ENCODE data around the gene BAIAP3.

Gene BAIAP3

GRCh38 chr16:1366712-1367299, 33.4 kb downstream of the BAIAP3 start:
- DNase-seq (ENCODE audit: low spot score): no peak

DNA sequence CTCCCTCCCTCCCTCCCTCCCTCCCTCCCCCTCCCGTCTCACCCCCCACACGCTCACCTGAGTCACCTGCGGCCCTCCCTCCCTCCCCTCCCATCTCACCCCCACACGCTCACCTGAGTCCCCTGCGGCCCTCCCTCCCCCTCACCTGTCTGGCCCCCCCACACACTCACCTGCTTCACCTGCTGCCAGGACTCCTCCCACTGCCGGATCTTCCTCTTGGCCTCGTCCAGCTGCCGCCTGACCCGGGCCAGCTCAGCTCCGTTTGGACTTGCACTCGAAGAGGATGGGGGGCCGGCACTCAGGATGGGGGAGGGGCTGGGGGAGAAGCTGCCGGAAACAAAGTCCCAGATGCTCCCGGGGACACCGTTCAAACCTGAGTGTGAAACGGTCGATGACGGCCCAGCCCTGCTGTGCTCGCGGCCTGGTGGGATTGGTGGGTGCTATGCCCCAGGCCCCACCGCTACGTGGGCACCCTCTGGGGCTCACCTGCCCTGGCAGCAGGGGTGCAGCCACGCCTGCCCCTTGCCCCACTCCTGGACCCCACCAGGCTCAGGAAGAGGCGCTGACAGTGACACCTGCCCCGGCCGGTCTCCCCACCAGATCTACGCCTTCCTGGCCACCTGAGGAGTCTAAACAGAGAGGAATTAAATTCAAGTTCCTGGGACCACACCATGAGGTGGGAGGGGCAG, 34.2 kb downstream of the BAIAP3 start:
- no peak for DNase-seq (ENCODE audit: low spot score)

DNA sequence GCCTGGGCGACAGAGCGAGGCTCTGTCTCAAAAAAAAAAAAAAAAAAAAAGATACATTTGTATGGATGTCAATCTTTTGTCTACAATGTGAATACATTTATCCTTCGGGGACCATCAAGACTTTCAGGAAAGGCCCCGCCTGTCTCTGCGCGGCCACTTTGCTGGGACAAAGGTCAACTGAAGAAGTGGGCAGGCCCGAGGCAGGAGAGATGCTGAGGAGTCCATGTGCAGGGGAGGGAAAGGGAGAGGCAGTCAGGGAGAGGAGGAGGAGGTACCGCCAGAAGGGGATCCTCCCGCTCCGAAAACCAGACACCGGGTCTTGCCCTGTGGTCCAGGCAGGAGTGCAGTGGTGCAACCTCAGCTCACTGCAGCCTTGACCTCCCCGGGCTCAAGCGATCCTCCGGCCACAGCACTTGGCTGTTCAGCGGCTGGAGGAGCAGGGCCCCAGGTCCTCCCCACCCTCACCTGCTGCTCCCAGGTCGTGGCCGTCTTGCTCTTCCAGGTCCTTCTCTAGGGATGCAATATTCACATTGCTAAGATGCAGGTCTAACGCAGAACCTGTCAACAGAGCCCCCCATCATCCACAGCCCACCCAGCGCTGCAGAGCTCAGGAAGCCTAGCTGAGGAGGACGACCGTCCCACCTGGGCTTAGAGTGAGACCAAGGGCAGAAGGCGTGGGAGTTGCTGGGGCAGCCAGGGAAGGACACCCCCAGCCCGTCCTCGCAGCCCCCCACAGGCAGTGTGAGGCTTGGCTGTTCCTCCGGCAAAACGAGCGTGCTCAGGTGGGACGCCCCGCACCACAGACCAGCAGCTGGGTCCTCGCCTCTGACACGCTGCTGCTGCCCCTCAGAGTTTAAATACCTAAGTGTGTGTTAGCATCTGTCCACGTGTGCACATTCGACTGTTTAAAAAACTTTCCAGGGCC, 37.9 kb downstream of the BAIAP3 start:
- DNase-seq (ENCODE audit: low spot score): no peak

DNA sequence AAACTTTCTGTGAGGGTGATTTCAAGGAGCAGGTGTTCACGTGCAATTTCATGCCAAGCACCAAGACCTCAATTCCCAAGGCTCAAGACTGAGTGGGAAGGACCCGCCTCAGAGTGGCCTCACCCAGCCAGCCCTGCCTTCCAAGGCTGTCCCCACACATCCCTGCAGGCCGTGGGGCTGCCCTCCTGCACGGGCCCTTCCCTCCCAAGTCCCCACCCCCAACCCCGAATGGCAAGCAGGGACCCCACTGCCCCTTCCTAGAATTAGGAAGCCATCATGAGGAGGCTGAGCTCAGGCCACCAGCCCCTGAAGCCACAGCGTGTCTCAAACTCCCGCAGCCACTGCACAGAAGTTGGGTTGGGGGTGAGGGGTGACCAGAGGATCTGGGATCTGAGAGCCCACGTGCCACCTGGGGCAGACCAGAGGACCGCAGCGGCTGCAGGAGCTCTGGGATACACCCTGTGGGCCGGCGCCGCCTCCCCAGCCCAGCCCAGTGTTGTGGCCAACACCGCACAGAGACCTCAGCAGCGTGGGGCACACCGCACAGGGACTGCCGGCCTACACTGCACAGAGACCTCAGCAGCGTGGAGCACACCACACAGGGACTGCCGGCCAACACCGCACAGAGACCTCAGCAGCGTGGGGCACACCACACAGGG, 39.0 kb downstream of the BAIAP3 start:
- no peak for DNase-seq (ENCODE audit: low spot score)

DNA sequence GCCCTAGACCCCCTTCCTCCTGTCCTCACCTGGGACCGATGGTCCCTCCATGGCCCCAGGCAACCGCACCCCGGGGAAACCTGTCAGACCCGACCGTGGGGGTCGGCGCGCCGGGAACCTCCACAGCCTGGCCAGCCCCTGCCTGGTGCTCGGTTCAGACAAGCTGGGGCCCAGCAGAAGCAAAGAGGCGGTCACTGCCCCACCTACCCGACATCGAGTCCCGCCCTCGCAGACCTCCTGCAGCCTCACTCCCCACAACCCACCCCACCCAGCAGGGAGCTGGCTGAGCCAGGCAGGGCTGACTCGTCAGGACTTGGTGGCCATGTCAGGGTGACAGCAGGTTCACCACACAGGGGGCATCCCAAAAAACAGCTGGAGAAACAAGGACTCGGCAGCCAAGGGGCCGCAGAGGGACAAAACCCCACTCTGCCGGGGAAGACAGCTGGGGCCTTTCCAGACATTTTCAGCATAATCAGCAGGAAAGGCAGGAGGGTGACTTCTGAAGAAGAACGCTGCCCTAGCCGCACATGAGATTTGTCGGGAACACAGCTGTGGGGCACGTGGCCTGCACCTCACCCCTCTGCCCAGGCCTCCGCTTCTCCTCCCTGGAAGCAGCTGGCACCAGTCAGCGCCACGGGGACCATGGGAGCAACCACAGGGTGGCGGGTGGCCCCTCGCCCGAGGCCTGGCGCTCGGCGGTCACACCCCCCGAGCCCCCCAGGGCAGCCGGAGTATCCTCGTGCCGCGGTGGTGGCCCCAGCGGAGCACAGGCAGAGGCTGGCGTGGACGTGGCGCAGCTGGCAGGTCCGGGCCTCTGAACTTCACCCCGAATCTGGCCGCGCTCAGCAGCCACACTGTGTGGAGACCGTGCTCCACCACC, 41.2 kb downstream of the BAIAP3 start:
- DNase-seq (ENCODE audit: low spot score): no peak

DNA sequence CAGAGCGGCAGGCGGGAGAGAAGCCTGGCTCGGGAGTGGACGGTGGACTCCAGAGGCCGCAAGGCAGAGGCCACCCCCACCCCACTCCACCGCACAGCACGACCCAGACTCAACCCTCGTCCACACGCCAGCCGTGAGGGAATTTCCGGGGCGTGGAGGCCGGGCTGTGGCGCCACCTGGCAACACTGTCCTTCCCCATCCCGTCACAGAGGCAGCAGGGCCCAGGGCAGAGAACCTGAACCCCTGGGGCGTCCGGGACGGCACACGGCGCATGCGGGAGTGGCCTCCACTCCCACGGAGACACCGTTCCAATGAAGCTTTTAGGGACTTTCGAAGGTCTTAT, 41.8 kb downstream of the BAIAP3 start:
- DNase-seq (ENCODE audit: low spot score): no peak

- DNase-seq (ENCODE audit: low spot score): no peak
Observed at GRCh38 chr16:1375741-1376410, 42.4 kb downstream of the BAIAP3 start.

- DNase-seq (ENCODE audit: low spot score): no peak
Observed at GRCh38 chr16:1377406-1378010, 44.1 kb downstream of the BAIAP3 start.

DNA sequence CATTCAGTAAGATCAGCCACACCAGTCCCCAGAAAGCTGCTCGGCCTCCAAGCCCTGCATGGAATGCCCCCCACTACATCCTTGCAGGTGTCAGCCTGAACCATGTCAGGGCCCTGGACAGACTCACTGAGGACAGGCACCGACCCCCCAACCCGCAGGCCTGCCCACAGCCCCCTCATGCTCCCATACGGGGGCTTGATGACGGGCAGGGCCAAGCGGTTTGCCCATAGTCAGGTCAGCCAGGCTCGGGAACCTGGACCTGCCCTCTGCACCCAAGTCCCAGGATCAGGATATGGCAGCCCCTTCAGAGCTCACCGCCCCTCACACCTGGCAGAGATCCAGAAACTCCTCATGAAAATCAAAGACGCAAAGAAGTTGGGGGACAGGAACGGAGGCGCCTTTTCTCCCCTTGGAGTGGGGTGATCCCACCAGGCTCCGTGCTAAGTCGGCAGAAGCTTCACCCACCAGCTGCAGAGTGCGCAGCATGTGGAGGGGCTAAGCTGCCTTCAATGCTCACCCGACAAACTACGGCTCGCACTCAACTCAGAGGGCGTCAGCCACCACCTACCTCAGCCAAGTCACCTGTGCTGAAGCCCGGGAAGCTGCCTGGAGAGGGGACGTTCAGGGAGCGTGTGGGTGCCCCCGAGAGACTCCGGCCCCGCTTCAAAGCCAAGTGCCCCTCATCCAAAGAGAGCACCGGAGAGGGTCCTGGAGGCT, 44.8 kb downstream of the BAIAP3 start:
- DNase-seq (ENCODE audit: low spot score): no peak

DNA sequence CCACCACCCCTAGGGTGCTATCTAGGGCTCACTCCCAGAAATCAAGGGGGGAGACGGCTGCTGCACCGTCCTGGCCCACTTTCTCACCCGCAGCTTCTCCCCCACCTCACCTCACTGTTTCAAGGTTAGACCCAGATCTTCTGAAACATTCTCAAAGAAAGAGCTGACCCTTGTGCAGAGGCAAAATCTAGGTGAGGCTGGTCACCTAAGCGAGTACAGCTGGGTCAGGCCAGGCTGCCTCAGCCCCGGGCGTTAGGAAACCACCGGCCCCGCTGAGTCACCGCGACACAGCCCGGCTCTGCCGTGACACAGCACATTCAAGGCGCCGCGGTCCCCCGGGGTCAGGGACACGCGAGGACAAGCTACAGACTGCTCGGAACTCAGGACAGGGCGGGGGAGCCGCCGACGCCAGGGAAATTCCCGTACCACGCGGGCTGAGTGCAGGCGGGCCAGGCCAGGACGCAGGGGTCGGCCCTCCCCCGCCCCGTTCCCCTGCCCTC, 45.4 kb downstream of the BAIAP3 start:
- DNase-seq (ENCODE audit: low spot score): peak; percentile 67

- peak; percentile 81 for DNase-seq (ENCODE audit: low spot score)
Observed at GRCh38 chr16:1379304-1380076, 46.0 kb downstream of the BAIAP3 start.

GRCh38 chr16:1380195-1380594, 46.8 kb downstream of the BAIAP3 start:
- no peak for DNase-seq (ENCODE audit: low spot score)

DNA sequence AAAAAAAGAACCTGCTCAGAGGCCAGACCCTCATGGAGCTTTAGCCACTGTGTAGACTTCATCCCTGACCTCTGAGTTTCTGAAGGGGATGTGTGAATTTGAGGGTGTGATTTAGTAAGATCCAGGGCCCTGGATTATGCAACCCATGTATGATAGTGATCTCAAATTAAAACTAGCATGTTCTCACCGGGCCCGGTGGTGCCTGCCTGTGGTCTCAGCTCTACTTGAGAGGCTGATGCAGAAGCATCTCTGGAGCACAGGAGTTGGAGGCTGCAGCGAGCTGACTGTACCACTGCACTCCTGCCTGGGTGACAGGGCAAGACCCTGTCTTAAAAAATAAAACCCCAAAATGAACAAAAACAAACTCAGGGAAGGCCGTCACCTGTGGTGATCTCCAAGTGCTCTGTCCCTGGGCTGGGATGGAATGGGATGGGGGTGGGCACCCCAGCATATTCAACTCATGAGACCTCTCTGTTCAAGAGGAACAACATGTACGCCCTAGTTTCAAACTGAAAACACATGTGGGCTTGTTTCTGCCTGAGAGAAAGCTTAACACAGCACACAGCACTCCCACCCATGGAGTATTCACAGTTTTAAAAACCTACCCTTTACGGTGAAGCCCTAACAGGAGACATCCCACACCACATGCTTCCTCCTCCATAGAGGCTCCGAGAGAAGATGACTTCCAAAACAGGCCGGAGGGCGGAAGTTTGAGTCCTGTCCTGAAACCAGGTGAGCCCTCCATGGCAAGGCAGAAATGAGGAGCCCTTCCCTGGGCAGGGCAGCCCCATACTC, 48.4 kb downstream of the BAIAP3 start:
- DNase-seq (ENCODE audit: low spot score): no peak

DNA sequence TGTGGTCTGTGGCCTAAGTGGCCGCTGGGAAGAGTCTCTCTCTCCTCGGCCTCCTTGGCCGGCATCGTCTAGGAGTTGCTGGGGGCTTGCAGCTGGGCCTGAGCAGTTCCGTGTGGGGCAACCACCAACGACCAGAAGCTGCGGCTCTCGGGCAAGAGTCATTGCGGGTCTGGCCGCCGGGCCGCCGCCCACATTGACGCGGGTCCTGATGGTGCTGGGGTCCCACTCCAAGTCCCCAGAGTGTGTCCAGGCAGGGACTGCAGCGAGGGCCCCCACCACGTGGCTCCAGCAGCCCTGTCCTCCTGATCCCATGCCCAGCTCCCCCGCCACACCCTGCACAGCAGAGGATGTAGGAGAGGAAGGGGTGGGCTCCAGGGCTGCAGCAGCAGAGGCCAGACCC, 50.1 kb downstream of the BAIAP3 start:
- no peak for DNase-seq (ENCODE audit: low spot score)

- DNase-seq (ENCODE audit: low spot score): no peak
Observed at GRCh38 chr16:1385232-1385631, 51.8 kb downstream of the BAIAP3 start.

DNA sequence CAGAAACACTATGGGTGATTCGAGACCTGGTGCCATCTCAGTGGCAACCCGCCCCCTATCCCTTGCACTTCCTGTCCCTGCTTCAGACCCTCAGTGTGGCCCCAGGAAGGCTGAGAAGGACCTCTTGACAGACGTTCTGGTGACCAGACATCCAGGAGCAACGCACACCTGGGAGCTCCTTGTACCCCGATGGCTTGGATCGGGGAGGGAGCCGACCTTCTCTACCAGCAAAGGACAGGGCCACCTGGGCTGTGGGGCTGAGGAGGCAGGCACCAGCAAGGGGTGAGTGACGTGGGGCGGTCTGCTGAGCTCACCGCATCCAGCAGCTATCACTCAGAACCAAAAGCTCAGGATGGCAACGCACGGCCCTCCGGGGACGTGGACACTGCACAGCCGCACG, 53.9 kb downstream of the BAIAP3 start:
- DNase-seq (ENCODE audit: low spot score): no peak

GRCh38 chr16:1389762-1390161, 56.3 kb downstream of the BAIAP3 start:
- DNase-seq (ENCODE audit: low spot score): no peak

GRCh38 chr16:1390239-1390779, 56.9 kb downstream of the BAIAP3 start:
- no peak for DNase-seq (ENCODE audit: low spot score)
